Measurements from ENCODE around the gene KSR2. TPM values are rescaled to one million over a fixed set of nuclear protein-coding genes. Genes with fewer than 3 reads are reported as not detected.

The KSR2 gene
- total RNA-seq, 1 experiment from 2014 or later = not detected

GRCh38 chr12:117571321-117571720, 397.5 kb downstream of the KSR2 start:
- no peak for DNase-seq (ENCODE audit: low spot score)
- CTCF ChIA-PET = no interaction called here

GRCh38 chr12:117570608-117571007, 398.2 kb downstream of the KSR2 start:
- ChIA-PET CTCF (no interaction called here), POLR2A (ENCODE audit: low non-redundant PET) (no interaction called here)
- Histone ChIP-seq H3K4me3 (ENCODE audit: low read depth, low read length, poor library complexity, severe bottlenecking) (no peak overlapping the region), H3K36me3 (ENCODE audit: insufficient read depth, low read length, poor library complexity, severe bottlenecking) (no peaks in the 10 kb centered on the region), H3K27me3 (replicated peaks; ENCODE audit: insufficient read depth, low read depth, low read length, poor library complexity) (no peaks in the 10 kb centered on the region), H3K27ac (ENCODE audit: low read depth, low read length, poor library complexity, severe bottlenecking) (no peak overlapping the region), H3K9me3 (ENCODE audit: low read depth, low read length, poor library complexity, severe bottlenecking) (no peaks in the 10 kb centered on the region), H3K4me1 (ENCODE audit: insufficient read depth, low read length, poor library complexity, severe bottlenecking) (peaks cover 8% of the 10 kb centered on the region)
- no peak for DNase-seq (ENCODE audit: low spot score)
- intact Hi-C loops (cut with micrococcal nuclease; ENCODE audit: unreplicated experiment) = no loop called here
- BruUV-seq (replicated peaks) = no TSS peak
- TF ChIP-seq EZH2 (IDR thresholded peaks at IDR 0.05; ENCODE audit: borderline replicate concordance, low read depth, low read length, poor library complexity, severe bottlenecking) (no peak), CTCF (conservative IDR thresholded peaks at IDR 0.05; ENCODE audit: low read depth, low read length) (no peak)

More at GRCh38 chr12:117571321-117571720, 397.5 kb downstream of the KSR2 start:
- Histone ChIP-seq H3K4me1 (ENCODE audit: insufficient read depth, low read length, poor library complexity, severe bottlenecking) (peaks cover 8% of the 10 kb centered on the region), H3K27me3 (replicated peaks; ENCODE audit: insufficient read depth, low read depth, low read length, poor library complexity) (no peaks in the 10 kb centered on the region), H3K36me3 (ENCODE audit: insufficient read depth, low read length, poor library complexity, severe bottlenecking) (no peaks in the 10 kb centered on the region), H3K27ac (ENCODE audit: low read depth, low read length, poor library complexity, severe bottlenecking) (no peak overlapping the region), H3K9me3 (ENCODE audit: low read depth, low read length, poor library complexity, severe bottlenecking) (no peaks in the 10 kb centered on the region), H3K4me3 (ENCODE audit: low read depth, low read length, poor library complexity, severe bottlenecking) (no peak overlapping the region)
- POLR2A ChIA-PET (ENCODE audit: low non-redundant PET) = no interaction called here
- TF ChIP-seq CTCF (conservative IDR thresholded peaks at IDR 0.05; ENCODE audit: low read depth, low read length) = no peak
- TF ChIP-seq EZH2 (IDR thresholded peaks at IDR 0.05; ENCODE audit: borderline replicate concordance, low read depth, low read length, poor library complexity, severe bottlenecking) = no peak
- BruUV-seq (replicated peaks) = no TSS peak
- intact Hi-C loops (cut with micrococcal nuclease; ENCODE audit: unreplicated experiment) = no loop called here

- no TSS peak for BruUV-seq (replicated peaks)
- Histone ChIP-seq H3K27ac (ENCODE audit: low read depth, low read length, poor library complexity, severe bottlenecking) (no peak overlapping the region), H3K27me3 (replicated peaks; ENCODE audit: insufficient read depth, low read depth, low read length, poor library complexity) (no peaks in the 10 kb centered on the region), H3K36me3 (ENCODE audit: insufficient read depth, low read length, poor library complexity, severe bottlenecking) (no peaks in the 10 kb centered on the region), H3K4me1 (ENCODE audit: insufficient read depth, low read length, poor library complexity, severe bottlenecking) (no peaks in the 10 kb centered on the region), H3K9me3 (ENCODE audit: low read depth, low read length, poor library complexity, severe bottlenecking) (no peaks in the 10 kb centered on the region), H3K4me3 (ENCODE audit: low read depth, low read length, poor library complexity, severe bottlenecking) (no peak overlapping the region)
- POLR2A ChIA-PET (ENCODE audit: low non-redundant PET) = no interaction called here
- TF ChIP-seq CTCF (conservative IDR thresholded peaks at IDR 0.05; ENCODE audit: low read depth, low read length) (no peak), EZH2 (IDR thresholded peaks at IDR 0.05; ENCODE audit: borderline replicate concordance, low read depth, low read length, poor library complexity, severe bottlenecking) (no peak)
- CTCF ChIA-PET = no interaction called here
- intact Hi-C loops (cut with micrococcal nuclease; ENCODE audit: unreplicated experiment) = no loop called here
- DNase-seq (ENCODE audit: low spot score) = no peak
These were observed 401.1 kb downstream of the KSR2 start for GRCh38 chr12:117567644-117568216.

Data from A673 (cell line).